Left forelimb (tissue), 1 donor: ENCODE measurements around the gene E2F1.
A peak's percentile ranks its signal among the peaks of the same experiment; 100 is the strongest.

Experiments used
- DNase-seq: peaks from one replicate; pipeline ENCODE4 v3.0.0-alpha.2; 2018; ENCODE audit warnings: low spot score

The E2F1 gene, protein sequence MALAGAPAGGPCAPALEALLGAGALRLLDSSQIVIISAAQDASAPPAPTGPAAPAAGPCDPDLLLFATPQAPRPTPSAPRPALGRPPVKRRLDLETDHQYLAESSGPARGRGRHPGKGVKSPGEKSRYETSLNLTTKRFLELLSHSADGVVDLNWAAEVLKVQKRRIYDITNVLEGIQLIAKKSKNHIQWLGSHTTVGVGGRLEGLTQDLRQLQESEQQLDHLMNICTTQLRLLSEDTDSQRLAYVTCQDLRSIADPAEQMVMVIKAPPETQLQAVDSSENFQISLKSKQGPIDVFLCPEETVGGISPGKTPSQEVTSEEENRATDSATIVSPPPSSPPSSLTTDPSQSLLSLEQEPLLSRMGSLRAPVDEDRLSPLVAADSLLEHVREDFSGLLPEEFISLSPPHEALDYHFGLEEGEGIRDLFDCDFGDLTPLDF

DNA sequence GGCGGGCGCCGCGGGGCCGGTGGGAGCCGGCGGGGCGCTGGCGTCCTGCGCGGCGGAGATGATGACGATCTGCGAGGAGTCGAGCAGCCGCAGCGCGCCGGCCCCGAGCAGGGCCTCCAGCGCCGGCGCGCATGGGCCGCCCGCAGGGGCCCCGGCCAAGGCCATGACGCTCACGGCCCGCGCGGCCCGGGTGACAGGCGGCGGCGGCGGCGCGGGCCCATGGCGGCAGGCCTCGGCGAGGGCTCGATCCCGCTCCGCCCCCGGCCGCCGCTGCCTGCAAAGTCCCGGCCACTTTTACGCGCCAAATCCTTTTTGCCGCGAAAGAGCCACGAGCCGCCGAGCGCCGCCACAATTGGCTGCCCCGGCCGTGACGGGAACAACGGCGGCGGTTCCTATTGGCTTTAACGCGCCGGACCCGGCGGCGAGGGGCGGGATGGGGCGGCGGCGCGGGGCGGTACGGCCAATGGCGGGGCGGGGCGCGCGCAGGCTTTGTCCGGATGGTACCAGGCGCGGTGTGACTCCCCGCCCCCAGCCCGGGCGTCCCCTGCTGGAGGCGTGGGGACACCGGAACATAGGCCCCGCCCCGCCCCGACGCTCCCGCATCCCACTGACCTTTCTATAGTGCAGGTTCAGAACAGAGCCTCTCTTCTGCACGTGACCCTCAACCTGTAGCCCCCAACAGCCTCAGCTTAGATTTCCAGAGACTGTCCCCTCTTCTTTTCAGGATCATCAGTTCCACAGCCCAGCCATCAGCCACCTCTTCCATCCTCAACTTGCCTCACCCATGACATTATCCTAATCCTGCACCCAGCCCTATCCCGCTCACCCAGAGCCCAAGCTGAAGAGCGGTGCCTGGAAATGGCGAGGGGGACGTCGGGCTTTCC is at the start of gene E2F1:
E2F1 (minus strand) TSS at position 286 of the 884 bp plus-strand sequence; CDS start at position 165, 121 bp downstream.
- peak; percentile 98 for DNase-seq

DNA sequence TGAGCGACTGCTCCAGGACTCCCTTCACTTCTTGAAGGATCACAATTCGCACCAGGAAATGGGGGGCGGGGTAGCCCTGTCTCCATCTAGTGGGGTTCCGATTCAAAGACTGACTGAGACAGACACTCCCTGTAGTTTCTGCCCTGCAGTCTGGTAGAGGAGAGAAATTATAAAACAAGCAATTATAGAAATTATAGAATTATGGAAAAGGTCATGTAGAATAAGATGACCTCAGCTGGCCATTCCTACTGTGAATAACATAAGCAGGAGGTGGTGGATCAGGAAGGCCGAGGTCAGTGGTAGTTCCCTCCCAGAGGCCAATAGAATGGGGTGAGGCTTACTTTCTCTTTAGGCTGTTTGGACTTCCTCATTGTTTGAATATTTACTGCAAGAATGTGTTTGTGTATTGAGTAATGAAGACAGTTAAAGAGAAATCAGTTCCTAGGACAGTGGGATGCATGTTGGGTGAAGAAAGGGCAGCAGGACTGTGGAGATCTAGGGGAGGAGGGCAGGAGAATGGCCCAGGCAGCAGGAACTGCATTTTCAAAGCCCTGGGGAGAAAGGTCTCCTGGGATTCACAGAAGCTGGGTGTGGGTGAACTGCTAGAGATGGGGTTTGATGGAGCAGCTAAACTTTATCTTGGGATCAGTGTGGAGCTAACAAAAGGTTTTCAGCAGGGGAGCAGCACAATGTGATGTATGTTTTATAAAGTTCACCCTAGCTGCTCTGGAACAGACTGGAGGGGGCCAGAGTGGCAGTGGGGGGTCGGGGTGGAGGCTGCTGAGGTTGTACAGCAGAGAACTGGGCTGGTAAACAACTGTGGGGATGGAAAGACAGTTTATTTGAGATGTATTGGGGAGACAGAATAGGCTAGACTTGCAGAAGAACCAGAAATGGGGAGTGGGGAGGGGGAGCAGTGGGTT is 47.7 kb upstream of the E2F1 start:
- no peak for DNase-seq

DNA sequence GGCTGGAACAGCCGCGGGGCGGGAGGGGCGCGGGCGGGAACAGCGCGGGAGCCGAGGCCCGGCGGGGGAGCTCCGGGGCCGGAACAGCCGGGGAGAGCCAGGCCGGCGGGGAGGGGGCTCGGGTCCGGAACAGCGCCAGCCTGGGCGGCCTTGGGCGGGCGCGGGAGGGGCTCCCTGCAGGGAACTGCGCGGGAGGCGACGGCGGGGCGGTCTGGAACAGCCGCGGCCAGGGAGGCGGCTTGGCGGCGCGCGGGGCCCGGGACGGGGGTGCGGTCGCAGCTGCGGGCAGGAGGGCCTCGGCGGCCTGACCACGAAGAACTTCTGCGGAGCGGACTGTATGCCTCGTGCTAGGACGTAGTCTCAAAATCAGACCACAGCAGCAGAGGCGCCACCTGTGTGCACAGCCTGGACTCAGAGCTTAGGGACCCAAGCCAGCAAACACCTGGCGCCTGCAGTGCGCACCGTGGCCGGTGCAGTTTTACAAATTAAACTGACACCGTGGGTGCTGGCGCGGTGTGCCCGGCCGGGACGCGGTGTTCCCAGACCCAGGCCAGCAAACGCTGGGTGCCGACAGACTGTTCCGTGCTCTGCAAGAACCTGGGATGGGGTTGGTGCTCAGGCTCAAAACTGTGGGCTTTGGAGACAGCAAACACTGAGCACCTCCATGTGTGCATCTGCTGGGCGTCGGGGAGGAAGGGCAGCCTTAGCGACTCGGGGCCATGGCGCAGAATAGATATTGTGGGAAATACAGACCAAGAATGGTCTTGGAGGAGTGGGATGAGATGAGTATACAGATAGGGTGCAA is 46.2 kb upstream of the E2F1 start:
- DNase-seq: peak; percentile 95

DNA sequence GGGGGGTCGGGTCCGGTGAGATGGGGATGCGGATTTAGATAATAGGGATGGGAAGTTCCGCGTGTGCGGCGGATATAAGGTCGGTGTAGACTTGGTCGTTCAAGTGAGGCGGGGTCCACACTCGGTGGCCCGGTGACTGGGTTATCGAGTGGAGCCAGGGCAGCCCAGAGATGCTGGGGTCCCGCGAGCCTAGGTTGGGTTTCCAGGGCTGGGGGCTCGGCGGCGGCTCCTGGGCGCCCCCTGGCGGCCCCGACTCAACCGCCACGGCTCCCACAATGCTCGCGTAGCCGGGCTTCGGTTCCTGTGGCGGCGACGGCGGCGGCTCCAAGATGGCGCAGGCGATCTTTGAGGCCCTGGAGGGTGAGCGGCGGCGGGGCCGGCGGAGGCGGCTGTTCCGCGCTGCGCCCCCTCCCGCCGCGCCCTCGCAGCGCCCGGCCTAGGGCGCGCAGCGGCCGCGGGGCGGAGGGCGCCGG is 45.5 kb upstream of the E2F1 start, which contains the start of gene ZNF341:
ZNF341 (plus strand) TSS at position 304 of the 473 bp plus-strand sequence; CDS start at position 330, 26 bp downstream.
- peak; percentile 91 for DNase-seq

DNA sequence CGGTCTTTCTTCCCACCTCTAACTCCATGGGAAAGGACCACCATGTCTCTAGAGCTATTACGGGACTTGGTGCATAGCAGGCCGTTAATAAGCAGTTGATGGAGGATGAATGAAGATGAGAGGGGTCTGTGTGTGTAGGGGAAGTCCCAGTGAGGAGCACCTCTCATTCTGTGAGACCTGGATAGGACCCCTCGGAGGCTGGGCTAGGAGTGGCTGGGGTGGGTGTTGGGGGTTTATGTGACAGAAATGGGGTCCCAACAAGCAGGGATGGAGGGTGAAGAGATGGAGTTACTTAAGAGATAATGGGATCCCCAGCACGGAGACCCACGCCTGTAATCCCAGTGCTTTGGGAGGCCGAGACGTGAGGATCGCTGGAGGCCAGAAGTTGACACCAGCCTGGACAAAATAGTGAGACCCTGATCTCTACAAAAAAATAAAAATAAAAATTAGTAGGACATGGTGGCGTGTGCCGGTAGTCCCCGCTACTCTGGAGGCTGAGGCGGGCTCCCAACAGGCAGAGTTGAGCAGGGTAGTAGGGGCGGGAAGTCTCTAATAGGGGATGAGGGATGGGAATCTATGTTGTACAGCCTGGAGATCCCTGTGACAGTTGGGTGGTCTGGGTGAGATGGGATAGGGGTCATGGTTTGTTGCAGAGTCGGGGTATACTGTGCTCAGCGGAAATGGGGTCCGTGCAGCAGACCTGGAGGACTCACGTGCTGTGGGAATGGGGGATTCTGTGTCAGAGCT is 44.9 kb upstream of the E2F1 start:
- no peak for DNase-seq

DNA sequence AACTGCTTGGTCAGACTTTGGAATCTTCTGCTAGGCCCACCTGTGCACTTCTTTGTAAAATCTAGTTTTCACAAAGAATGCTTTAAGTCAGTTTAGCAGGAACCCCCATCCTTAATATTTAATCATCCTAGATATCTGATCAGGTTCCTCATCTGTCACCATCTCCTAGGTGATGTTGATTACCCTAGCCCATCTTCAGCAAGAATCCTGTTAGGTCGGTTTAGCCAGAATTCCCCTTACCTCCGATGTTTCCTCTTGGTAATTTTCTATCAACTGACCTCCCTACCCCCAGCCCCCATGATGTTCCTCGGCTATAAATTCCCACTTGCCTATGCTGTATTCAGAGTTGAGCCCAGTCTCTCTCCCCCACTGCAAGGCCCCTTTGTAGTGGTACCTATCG is 42.9 kb upstream of the E2F1 start:
- no peak for DNase-seq

DNA sequence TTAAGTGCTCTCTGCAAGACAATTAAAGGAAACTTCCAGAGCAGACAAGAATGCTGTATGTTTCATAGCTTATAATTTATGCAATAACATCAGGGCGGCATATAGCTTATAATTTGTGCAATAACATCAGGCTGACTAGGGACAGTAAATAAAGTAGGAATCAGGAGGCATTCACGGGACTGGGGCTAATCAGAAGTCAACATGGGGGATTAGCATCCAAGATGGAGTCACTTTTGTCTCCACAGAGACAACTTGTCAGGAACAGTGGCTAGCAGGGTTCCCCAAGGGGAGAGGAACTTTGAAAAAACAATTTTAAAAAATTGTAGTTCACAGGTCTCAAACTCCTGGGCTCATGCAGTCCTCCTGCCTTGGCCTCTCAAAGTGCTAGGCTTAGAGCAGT is 42.3 kb upstream of the E2F1 start:
- DNase-seq: no peak

DNA sequence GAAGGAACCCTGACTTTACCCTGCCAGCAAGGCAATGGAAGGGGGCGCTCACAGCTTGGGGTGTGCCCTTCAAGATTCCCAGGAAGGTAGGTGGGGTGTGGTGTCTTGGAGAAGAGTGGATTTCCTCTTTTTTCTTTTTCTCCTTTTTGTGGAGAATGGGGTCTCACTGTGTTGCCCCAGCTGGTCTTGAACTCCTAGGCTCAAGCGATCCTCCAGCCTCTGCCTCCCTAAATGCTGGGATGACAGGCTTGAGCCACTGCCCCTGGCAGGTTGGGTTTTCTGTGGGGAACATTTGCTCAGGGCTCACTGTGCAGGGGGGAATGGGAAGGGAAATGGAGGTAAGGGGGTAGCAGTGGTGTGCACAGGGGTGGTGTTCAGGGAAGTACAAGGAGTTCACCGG is 41.6 kb upstream of the E2F1 start:
- DNase-seq: no peak

DNA sequence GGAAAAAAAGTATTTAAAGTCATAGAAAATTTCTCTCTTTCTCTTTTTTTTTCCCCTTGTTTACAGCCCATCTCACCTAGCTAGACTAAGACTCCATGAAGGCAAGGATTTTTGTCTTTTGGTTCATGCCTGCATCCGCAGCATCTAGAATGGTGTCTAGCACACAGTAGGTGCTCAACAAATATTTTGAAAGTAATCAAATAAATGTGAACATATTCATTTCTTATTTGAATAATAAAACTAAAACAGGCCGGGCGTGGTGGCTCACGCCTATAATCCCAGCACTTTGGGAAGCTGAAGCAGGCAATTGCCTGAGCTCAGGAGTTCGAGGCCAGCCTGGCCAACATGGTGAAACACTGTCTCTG is 40.9 kb upstream of the E2F1 start:
- no peak for DNase-seq

DNA sequence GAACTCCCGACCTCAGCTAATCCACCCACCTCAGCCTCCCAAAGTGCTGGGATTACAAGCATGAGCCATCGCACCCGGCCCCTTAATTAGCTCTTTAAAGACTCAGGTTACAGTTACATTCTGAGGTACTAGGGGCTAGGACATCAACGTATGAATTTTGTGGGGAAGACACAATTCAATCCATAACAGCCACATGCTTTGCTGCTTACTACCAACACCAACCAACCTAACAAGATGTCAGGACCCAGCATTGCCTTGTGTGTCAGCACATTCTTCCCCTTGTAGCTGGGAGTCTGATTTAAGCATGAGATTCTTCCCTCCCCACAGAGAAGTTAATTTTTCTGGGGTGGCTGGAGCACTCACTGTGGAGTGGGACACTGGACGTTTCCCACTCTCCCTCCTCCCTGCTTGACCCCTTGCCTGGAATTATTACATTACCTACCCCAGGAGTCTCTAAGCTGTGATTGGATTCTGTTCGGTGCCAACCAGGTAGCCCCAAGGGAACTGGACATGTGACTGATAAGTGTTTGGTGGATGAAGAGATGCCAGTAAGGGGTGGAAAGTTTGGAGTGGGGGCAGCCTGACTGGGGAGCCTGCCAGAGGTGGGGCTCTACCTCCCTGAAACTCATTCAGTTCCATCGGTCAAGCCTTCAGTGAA is 39.6 kb upstream of the E2F1 start:
- DNase-seq: no peak

DNA sequence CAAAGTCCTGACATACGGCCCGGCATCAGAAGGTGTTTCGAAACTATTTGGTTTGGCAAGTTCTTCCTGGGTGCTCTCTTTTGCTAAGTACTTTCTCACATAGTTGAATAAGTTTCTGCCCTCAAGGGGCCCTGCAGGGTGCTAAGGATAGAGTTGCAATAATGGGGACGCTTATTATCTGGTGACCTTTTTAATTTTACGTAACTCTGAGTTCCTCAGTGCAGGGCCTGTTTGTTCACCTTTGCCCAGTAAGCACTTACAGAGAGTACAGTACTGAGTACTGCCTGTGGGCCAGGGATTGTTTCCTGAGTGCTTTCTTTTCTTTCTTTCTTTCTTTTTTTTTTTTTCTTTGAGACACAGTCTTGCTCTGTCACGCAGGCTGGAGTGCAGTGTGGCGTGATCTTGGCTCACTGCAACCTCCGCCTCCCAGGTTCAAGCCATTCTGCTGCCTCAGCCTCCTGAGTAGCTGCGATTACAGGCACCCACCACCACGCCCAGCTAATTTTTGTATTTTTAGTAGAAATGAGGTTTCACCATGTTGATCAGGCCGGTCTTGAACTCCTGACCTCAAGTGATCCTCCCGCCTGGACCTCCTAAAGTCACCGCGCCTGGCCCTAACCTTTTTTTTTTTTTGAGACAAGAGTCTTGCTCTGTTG is 38.4 kb upstream of the E2F1 start:
- no peak for DNase-seq

DNA sequence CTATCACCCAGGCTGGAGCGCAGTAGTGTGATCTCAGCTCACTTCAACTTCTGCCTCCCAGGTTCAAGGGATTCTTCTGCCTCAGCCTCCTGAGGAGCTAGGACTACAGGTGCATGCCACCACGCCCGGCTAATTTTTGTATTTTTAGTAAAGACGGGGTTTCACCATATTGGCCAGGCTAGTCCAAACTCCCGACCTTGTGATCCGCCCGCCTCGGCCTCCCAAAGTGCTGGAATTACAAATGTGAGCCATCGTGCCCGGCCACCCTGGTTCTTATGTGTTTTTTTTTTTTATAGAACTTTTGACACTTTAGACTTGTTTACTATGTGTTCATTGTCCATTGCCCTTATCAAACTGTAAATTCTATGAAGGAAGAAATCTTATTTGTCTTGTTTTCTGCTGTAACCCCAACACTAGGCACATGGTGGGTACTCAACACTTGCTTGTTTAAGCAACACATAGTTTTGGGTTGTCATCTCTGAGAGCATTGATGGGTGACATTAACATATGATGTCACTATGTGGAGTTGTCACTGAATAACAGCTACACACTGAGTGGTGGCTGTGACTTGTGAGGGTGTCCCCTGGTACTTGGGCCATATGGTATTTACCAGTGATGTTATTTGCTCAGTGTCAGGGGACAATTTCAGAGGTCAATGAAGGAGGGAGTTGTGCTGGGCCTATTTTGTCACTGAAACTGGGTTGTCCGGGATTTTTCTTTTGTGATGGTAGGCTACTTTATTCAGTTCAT is 35.4 kb upstream of the E2F1 start:
- no peak for DNase-seq

DNA sequence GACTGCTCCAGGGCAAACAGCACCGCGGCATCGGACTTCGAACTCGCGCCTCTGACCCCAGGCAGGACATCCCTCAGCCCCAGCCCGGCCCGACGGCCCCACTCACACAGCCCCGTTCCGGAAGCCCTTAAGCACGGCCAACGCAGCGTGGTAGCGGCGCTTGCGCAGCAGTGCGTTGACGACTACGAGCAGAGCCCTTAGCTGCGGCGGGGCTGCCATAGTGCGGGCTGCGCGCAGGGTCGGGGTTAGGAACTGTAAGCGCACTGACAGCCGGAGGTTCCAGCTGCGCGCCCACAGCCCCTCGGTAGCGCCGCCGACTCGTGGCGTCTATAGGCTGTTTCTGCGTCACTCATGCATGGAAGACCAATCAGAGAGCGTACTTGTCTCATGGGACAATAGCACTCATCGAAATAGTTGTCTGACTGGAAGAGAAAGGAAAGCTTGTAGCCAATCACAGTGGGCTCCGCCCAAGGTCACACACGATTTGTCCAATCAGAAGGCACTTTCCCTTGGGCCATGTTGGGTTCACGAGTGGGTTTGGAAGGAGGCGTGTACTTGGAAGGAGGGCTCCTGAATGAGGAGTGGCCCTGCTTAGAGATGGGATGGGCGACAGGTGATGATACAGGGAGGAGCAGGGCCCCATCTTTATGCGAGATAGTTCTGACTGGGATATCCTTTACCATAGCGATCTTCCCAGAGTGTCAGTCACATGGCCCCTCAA is 34.0 kb upstream of the E2F1 start, which contains the start of gene PXMP4:
PXMP4 (minus strand) TSS at position 322 of the 721 bp plus-strand sequence; CDS start at position 219, 103 bp downstream.
- DNase-seq: peak; percentile 89

DNA sequence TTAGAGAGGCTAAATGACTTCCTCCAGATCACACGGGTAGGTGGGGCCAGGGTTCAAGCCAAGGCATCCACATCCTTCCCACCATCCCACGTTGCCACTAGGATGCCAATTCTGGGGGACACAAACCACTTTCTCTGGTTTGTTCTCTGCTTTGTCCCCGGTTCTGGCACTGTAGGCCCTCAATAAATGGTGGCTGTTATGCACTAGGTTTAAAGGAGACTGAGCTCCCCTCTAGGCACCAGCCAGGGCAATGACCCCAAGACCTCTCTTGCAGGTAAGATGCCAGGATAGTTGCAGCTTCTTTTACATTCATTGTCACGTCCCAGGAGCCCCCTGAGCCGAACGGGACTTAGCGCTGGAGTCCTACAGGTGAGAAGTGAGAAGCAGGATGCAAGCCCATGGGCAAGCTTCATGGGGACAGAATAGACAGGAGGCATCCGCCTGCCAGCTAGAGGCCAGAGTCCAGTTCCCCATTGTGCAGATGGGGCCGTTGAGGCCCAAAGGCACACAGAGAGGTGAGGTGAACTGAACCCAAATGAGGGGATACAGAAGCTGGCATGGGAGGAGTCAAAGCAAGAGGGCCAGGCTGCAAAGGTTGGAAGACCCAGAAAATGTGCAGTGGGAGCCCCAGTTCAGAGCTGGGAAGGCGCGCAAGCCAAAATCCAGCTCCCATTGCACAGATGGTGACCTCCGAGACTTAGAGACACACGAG is 33.2 kb upstream of the E2F1 start:
- DNase-seq: no peak

DNA sequence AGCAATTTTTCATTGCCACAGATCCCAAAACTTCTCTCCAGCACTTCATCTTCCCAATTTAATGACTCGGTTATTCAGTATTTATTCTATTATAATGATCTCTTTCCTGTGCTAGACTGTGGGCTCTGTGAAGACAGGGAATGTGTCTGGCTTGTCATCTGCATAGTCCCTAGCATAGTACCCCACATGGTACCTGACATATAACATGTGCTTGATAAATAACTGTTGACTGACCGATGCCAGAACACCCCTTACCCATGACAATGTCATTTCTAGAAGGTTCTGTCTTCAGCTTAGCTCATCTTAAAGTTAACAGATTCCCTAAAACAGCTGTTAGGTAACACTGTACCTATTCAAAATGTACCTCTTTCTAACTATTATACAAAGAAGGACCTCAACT is 30.3 kb upstream of the E2F1 start:
- DNase-seq: no peak

DNA sequence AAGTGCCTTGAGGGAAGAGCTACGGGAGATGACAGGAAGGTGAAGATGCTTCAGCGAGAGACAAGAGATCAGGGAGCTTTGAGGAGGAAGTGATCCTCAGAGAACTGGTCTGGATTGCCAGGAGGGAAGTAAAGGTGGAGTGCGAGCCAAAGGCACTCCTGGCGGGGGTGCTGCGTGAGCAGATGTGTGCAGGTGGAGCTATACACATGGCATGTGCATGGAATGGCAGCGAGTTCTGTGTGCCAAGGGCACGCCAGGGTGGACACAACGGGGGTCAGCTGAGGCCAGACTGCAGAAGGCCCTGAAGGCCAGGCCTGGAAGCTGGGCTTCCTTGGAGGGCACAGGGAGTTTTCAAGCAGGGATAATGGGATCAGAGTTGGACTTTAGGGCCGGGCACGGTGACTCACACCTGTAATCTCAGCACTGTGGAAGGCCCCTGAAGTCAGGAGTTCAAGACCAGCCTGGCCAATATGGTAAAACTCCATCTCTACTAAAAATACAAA is 27.7 kb upstream of the E2F1 start:
- no peak for DNase-seq

DNA sequence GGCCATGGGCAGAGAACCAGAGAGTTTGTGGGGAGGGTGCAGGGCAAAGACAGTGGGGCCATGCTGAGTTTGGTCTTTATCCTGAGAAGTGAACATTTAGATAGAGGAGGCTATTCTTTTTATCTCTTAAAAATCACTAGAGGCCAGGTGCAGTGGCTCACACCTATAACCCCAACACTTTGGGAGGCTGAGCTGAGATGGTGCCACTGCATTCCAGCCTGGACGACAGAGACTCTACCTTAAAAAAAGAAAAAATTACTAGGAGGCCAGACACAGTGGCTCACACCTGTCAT is 25.2 kb upstream of the E2F1 start:
- DNase-seq: no peak
